ENCODE measurements around the gene LPCAT1. TPM values are rescaled to one million over a fixed set of nuclear protein-coding genes. Genes with fewer than 3 reads are reported as not detected.
"Not testable (repeated sequence)": the region's sequence is repeated elsewhere in the genome, so short reads cannot be mapped to it uniquely, and the experiment has no call there.

Gene LPCAT1
- polyA plus RNA-seq, 4 donors, result 4.5 to 22.3 (median 7.5) TPM

GRCh38 chr5:1456110-1456881, 67.5 kb downstream of the LPCAT1 start:
- not testable (repeated sequence) for H3K36me3 ChIP-seq (ENCODE audit: control insufficient read depth in 3 of 3, insufficient read depth in 2 of 3, low read depth in 1 of 3, low read length in 3 of 3); DNase-seq; FAIRE-seq; H3K4me3 ChIP-seq (ENCODE audit: low read depth in 1 of 3, low read length in 3 of 3); H3K27me3 ChIP-seq (ENCODE audit: control insufficient read depth in 3 of 3, insufficient read depth in 3 of 3, low read length in 3 of 3); H3K27ac ChIP-seq (ENCODE audit: low read depth in 1 of 3, low read length in 2 of 3); H3K4me1 ChIP-seq (ENCODE audit: control insufficient read depth in 3 of 3, insufficient read depth in 2 of 3, low read depth in 1 of 3, low read length in 2 of 3)
- WGBS, 3 donors, result 80 to 92% (median 89%) methylated on average over 9 to 10 of the region's 20 CpGs
- H3K9me3 ChIP-seq (ENCODE audit: control insufficient read depth in 2 of 2, insufficient read depth in 1 of 2, low read depth in 1 of 2, low read length in 1 of 2), result peaks cover 0 to 30% of the 10 kb centered on the region in 2 donors

GRCh38 chr5:1453613-1454012, 70.1 kb downstream of the LPCAT1 start:
- no peak for FAIRE-seq
- Histone ChIP-seq H3K4me1 (ENCODE audit: control insufficient read depth in 3 of 3, insufficient read depth in 2 of 3, low read depth in 1 of 3, low read length in 2 of 3) (no peaks in the 10 kb centered on the region), H3K27ac (ENCODE audit: low read depth in 1 of 3, low read length in 2 of 3) (no peak overlapping the region), H3K36me3 (ENCODE audit: control insufficient read depth in 3 of 3, insufficient read depth in 2 of 3, low read depth in 1 of 3, low read length in 3 of 3) (no peaks in the 10 kb centered on the region), H3K27me3 (ENCODE audit: control insufficient read depth in 3 of 3, insufficient read depth in 3 of 3, low read length in 3 of 3) (peaks cover 0 to 16% (median 3%) of the 10 kb centered on the region in 3 donors), H3K9me3 (ENCODE audit: control insufficient read depth in 2 of 2, insufficient read depth in 1 of 2, low read depth in 1 of 2, low read length in 1 of 2) (peaks cover 0 to 30% of the 10 kb centered on the region in 2 donors), H3K4me3 (ENCODE audit: low read depth in 1 of 3, low read length in 3 of 3) (no peak overlapping the region)
- no peak for DNase-seq
- 78 to 86% (median 79%) methylated on average over 2 of the region's 2 CpGs for WGBS, 3 donors

- FAIRE-seq, result no peak
- no peak overlapping the region for H3K27ac ChIP-seq (ENCODE audit: low read depth in 1 of 3, low read length in 2 of 3)
- no peak for DNase-seq
- H3K4me3 ChIP-seq (ENCODE audit: low read depth in 1 of 3, low read length in 3 of 3), result no peak overlapping the region
- 89 to 92% (median 90%) methylated on average over 12 of the region's 12 CpGs for WGBS, 3 donors
- peaks cover 0 to 9% (median 0%) of the 10 kb centered on the region in 3 donors for H3K4me1 ChIP-seq (ENCODE audit: control insufficient read depth in 3 of 3, insufficient read depth in 2 of 3, low read depth in 1 of 3, low read length in 2 of 3)
- peaks cover 0 to 51% (median 7%) of the 10 kb centered on the region in 3 donors for H3K27me3 ChIP-seq (ENCODE audit: control insufficient read depth in 3 of 3, insufficient read depth in 3 of 3, low read length in 3 of 3)
- no peaks in the 10 kb centered on the region for H3K36me3 ChIP-seq (ENCODE audit: control insufficient read depth in 3 of 3, insufficient read depth in 2 of 3, low read depth in 1 of 3, low read length in 3 of 3)
- H3K9me3 ChIP-seq (ENCODE audit: control insufficient read depth in 2 of 2, insufficient read depth in 1 of 2, low read depth in 1 of 2, low read length in 1 of 2), result peaks cover 0 to 6% of the 10 kb centered on the region in 2 donors
These were observed 74.6 kb downstream of the LPCAT1 start for GRCh38 chr5:1449081-1449630.

GRCh38 chr5:1448511-1449011, 75.2 kb downstream of the LPCAT1 start:
- FAIRE-seq (no peak), DNase-seq (no peak)
- Histone ChIP-seq H3K4me1 (ENCODE audit: control insufficient read depth in 3 of 3, insufficient read depth in 2 of 3, low read depth in 1 of 3, low read length in 2 of 3) (peaks cover 0 to 10% (median 0%) of the 10 kb centered on the region in 3 donors), H3K27me3 (ENCODE audit: control insufficient read depth in 3 of 3, insufficient read depth in 3 of 3, low read length in 3 of 3) (peaks cover 0 to 57% (median 9%) of the 10 kb centered on the region in 3 donors), H3K36me3 (ENCODE audit: control insufficient read depth in 3 of 3, insufficient read depth in 2 of 3, low read depth in 1 of 3, low read length in 3 of 3) (no peaks in the 10 kb centered on the region), H3K27ac (ENCODE audit: low read depth in 1 of 3, low read length in 2 of 3) (no peak overlapping the region), H3K4me3 (ENCODE audit: low read depth in 1 of 3, low read length in 3 of 3) (no peak overlapping the region), H3K9me3 (ENCODE audit: control insufficient read depth in 2 of 2, insufficient read depth in 1 of 2, low read depth in 1 of 2, low read length in 1 of 2) (peaks cover 0 to under 1% of the 10 kb centered on the region in 2 donors)
- 58 to 73% (median 73%) methylated on average over 5 of the region's 5 CpGs for WGBS, 3 donors

- 7 to 45% (median 22%) methylated on average over 16 of the region's 16 CpGs for WGBS, 3 donors
- Histone ChIP-seq H3K36me3 (ENCODE audit: control insufficient read depth in 3 of 3, insufficient read depth in 2 of 3, low read depth in 1 of 3, low read length in 3 of 3) (no peaks in the 10 kb centered on the region), H3K4me3 (ENCODE audit: low read depth in 1 of 3, low read length in 3 of 3) (no peak overlapping the region), H3K27ac (ENCODE audit: low read depth in 1 of 3, low read length in 2 of 3) (no peak overlapping the region), H3K27me3 (ENCODE audit: control insufficient read depth in 3 of 3, insufficient read depth in 3 of 3, low read length in 3 of 3) (peaks cover 0 to 64% (median 15%) of the 10 kb centered on the region in 3 donors), H3K4me1 (ENCODE audit: control insufficient read depth in 3 of 3, insufficient read depth in 2 of 3, low read depth in 1 of 3, low read length in 2 of 3) (peaks cover 0 to 10% (median 0%) of the 10 kb centered on the region in 3 donors), H3K9me3 (ENCODE audit: control insufficient read depth in 2 of 2, insufficient read depth in 1 of 2, low read depth in 1 of 2, low read length in 1 of 2) (no peaks in the 10 kb centered on the region)
- no peak for FAIRE-seq
- DNase-seq, result peak; percentile 46 to 81
These were observed 75.9 kb downstream of the LPCAT1 start for GRCh38 chr5:1447671-1448361.

- H3K9me3 ChIP-seq (ENCODE audit: control insufficient read depth in 2 of 2, insufficient read depth in 1 of 2, low read depth in 1 of 2, low read length in 1 of 2), result no peaks in the 10 kb centered on the region
- no peak overlapping the region for H3K4me3 ChIP-seq (ENCODE audit: low read depth in 1 of 3, low read length in 3 of 3)
- WGBS, 3 donors, result 55 to 82% (median 69%) methylated on average over 15 to 16 of the region's 16 CpGs
These were observed 77.0 kb downstream of the LPCAT1 start for GRCh38 chr5:1446602-1447343.

GRCh38 chr5:1445689-1446601, 77.8 kb downstream of the LPCAT1 start:
- FAIRE-seq (no peak), DNase-seq (peak in 1 of 2 donors; percentile 32)
- no peaks in the 10 kb centered on the region for H3K9me3 ChIP-seq (ENCODE audit: control insufficient read depth in 2 of 2, insufficient read depth in 1 of 2, low read depth in 1 of 2, low read length in 1 of 2)
- H3K27me3 ChIP-seq (ENCODE audit: control insufficient read depth in 3 of 3, insufficient read depth in 3 of 3, low read length in 3 of 3), result peaks cover 0 to 78% (median 29%) of the 10 kb centered on the region in 3 donors
- peaks cover 0 to 10% (median 0%) of the 10 kb centered on the region in 3 donors for H3K4me1 ChIP-seq (ENCODE audit: control insufficient read depth in 3 of 3, insufficient read depth in 2 of 3, low read depth in 1 of 3, low read length in 2 of 3)
- H3K36me3 ChIP-seq (ENCODE audit: control insufficient read depth in 3 of 3, insufficient read depth in 2 of 3, low read depth in 1 of 3, low read length in 3 of 3), result no peaks in the 10 kb centered on the region
- WGBS, 3 donors, result 12 to 56% (median 44%) methylated on average over 63 to 92 of the region's 92 CpGs
- no peak overlapping the region for H3K27ac ChIP-seq (ENCODE audit: low read depth in 1 of 3, low read length in 2 of 3)
- H3K4me3 ChIP-seq (ENCODE audit: low read depth in 1 of 3, low read length in 3 of 3), result no peak overlapping the region

More at GRCh38 chr5:1446602-1447343, 77.0 kb downstream of the LPCAT1 start:
- no peaks in the 10 kb centered on the region for H3K36me3 ChIP-seq (ENCODE audit: control insufficient read depth in 3 of 3, insufficient read depth in 2 of 3, low read depth in 1 of 3, low read length in 3 of 3)
- FAIRE-seq (no peak), DNase-seq (no peak)
- peaks cover 0 to 71% (median 23%) of the 10 kb centered on the region in 3 donors for H3K27me3 ChIP-seq (ENCODE audit: control insufficient read depth in 3 of 3, insufficient read depth in 3 of 3, low read length in 3 of 3)
- peaks cover 0 to 10% (median 0%) of the 10 kb centered on the region in 3 donors for H3K4me1 ChIP-seq (ENCODE audit: control insufficient read depth in 3 of 3, insufficient read depth in 2 of 3, low read depth in 1 of 3, low read length in 2 of 3)
- no peak overlapping the region for H3K27ac ChIP-seq (ENCODE audit: low read depth in 1 of 3, low read length in 2 of 3)

All from small intestine (tissue), 7 donors.